ENCODE data around the gene EIF4E3. TPM values are rescaled to one million over a fixed set of nuclear protein-coding genes. Genes with fewer than 3 reads are reported as not detected.

EIF4E3 gene
- total and polyA plus RNA-seq, 2 donors (not counting 1 experiment from before 2014, with no cell fraction given): 1.00 to 5.0 TPM

DNA sequence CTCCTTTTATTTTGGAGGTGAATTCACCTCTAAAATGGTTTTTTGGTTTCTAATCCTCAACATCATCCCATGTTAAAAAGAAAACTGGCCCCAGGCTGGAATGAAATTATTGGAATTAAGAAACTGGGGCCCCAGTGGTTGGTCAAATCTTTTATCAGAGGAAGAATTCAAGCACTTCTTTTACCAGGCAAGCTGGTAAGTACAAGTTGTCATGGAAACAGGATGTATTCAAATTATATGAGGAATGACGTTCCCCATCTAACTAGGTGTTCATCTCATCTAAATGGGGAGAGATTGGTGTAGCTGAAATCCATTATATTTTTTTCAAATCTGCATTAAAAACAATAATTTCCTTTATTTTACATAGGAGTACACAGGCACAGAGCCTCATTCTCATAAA lies 9.7 kb upstream of the EIF4E3 start:
- Histone ChIP-seq H3K9me3 (ENCODE audit: control extremely low read depth in 1 of 3, control insufficient read depth in 2 of 3, insufficient read depth in 1 of 3, low read length in 2 of 3) (peaks cover 0 to 5% (median 3%) of the 10 kb centered on the region in 3 donors), H2AFZ (ENCODE audit: insufficient read depth, low read depth, low read length, poor library complexity, severe bottlenecking) (no peak overlapping the region), H4K20me1 (ENCODE audit: control insufficient read depth, insufficient read depth, low read length, poor library complexity, severe bottlenecking) (no peaks in the 10 kb centered on the region), H3K79me2 (ENCODE audit: control insufficient read depth, insufficient read depth, low read length) (no peaks in the 10 kb centered on the region), H3K36me3 (replicated peaks in 1 of 2; ENCODE audit: control extremely low read depth in 1 of 2, control insufficient read depth in 1 of 2, extremely low read depth in 1 of 2, insufficient read depth in 2 of 2, low read length in 1 of 2) (no peaks in the 10 kb centered on the region), H3K4me1 (ENCODE audit: control insufficient read depth in 2 of 2, insufficient read depth in 2 of 2, low read length in 2 of 2) (peaks cover 0 to 4% of the 10 kb centered on the region in 2 donors), H3K27ac (ENCODE audit: low read length in 2 of 2) (no peak overlapping the region), H3K9ac (ENCODE audit: low read length) (no peak overlapping the region), H3K4me2 (replicated peaks; ENCODE audit: low read depth, low read length, poor library complexity, severe bottlenecking) (no peak overlapping the region), H3K27me3 (replicated peaks in 1 of 4; ENCODE audit: control extremely low read depth in 1 of 4, control insufficient read depth in 3 of 4, insufficient read depth in 4 of 4, low read length in 3 of 4) (peaks cover 0 to 11% (median 3%) of the 10 kb centered on the region in 4 experiments), H3K4me3 (ENCODE audit: control extremely low read depth in 1 of 5, extremely low read depth in 1 of 5, insufficient read depth in 1 of 5, low read depth in 2 of 5, low read length in 4 of 5) (no peak overlapping the region)
- no CpG with 5 or more reads among the region's 1 CpG for WGBS (ENCODE audit: insufficient coverage)
- H3K27me3 Mint-ChIP-seq: peaks cover 50% of the 10 kb centered on the region
- no peak for ATAC-seq (ENCODE audit: low read depth)
- CTCF ChIA-PET: no interaction called here
- H3K9me3 Mint-ChIP-seq (ENCODE audit: insufficient read depth): peaks cover 2% of the 10 kb centered on the region
- H3K4me3 Mint-ChIP-seq: no peak overlapping the region
- TF ChIP-seq, protein P1, sequence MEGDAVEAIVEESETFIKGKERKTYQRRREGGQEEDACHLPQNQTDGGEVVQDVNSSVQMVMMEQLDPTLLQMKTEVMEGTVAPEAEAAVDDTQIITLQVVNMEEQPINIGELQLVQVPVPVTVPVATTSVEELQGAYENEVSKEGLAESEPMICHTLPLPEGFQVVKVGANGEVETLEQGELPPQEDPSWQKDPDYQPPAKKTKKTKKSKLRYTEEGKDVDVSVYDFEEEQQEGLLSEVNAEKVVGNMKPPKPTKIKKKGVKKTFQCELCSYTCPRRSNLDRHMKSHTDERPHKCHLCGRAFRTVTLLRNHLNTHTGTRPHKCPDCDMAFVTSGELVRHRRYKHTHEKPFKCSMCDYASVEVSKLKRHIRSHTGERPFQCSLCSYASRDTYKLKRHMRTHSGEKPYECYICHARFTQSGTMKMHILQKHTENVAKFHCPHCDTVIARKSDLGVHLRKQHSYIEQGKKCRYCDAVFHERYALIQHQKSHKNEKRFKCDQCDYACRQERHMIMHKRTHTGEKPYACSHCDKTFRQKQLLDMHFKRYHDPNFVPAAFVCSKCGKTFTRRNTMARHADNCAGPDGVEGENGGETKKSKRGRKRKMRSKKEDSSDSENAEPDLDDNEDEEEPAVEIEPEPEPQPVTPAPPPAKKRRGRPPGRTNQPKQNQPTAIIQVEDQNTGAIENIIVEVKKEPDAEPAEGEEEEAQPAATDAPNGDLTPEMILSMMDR (IDR thresholded peaks at IDR 0.05): no peak
- TF ChIP-seq EZH2 (IDR thresholded peaks at IDR 0.05; ENCODE audit: borderline replicate concordance, insufficient read depth, low read depth, low read length, poor library complexity, severe bottlenecking): no peak
- H3K27ac Mint-ChIP-seq: no peak overlapping the region
- DNase-seq: no peak
- POLR2A ChIA-PET: no interaction called here
- intact Hi-C loops (cut with micrococcal nuclease): no loop called here
- peaks cover 4% of the 10 kb centered on the region for H3K4me1 Mint-ChIP-seq

DNA sequence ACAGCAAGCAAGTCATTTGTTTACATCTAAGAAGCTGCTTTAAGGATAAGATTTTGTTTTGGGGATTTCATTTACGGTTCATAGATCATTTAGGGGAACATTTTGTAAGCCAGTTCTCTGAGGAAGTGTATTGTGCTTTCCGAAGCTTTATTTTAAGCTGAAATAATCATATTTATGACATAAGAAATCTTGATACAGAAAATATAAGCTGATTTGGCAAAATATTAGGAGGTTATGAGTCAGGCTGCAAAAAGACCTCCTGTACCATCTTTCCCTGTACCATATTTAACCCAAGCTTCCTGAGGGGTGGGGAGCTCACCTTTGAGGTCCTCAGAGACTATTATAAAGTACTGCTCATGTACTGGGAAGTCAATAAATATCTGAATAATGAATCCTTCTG lies 8.1 kb upstream of the EIF4E3 start:
- Histone ChIP-seq H2AFZ (ENCODE audit: insufficient read depth, low read depth, low read length, poor library complexity, severe bottlenecking) (no peak overlapping the region), H3K4me1 (ENCODE audit: control insufficient read depth in 2 of 2, insufficient read depth in 2 of 2, low read length in 2 of 2) (peaks cover 0 to 5% of the 10 kb centered on the region in 2 donors), H3K4me3 (ENCODE audit: control extremely low read depth in 1 of 5, extremely low read depth in 1 of 5, insufficient read depth in 1 of 5, low read depth in 2 of 5, low read length in 4 of 5) (no peak overlapping the region), H3K79me2 (ENCODE audit: control insufficient read depth, insufficient read depth, low read length) (no peaks in the 10 kb centered on the region), H3K9me3 (ENCODE audit: control extremely low read depth in 1 of 3, control insufficient read depth in 2 of 3, insufficient read depth in 1 of 3, low read length in 2 of 3) (peaks cover 0 to 5% (median 3%) of the 10 kb centered on the region in 3 donors), H3K27me3 (replicated peaks in 1 of 4; ENCODE audit: control extremely low read depth in 1 of 4, control insufficient read depth in 3 of 4, insufficient read depth in 4 of 4, low read length in 3 of 4) (peaks cover 0 to 19% (median 3%) of the 10 kb centered on the region in 4 experiments), H3K27ac (ENCODE audit: low read length in 2 of 2) (no peak overlapping the region), H3K9ac (ENCODE audit: low read length) (no peak overlapping the region), H3K4me2 (replicated peaks; ENCODE audit: low read depth, low read length, poor library complexity, severe bottlenecking) (no peak overlapping the region), H4K20me1 (ENCODE audit: control insufficient read depth, insufficient read depth, low read length, poor library complexity, severe bottlenecking) (no peaks in the 10 kb centered on the region), H3K36me3 (replicated peaks in 1 of 2; ENCODE audit: control extremely low read depth in 1 of 2, control insufficient read depth in 1 of 2, extremely low read depth in 1 of 2, insufficient read depth in 2 of 2, low read length in 1 of 2) (no peaks in the 10 kb centered on the region)
- Mint-ChIP-seq H3K27me3 (peaks cover 41% of the 10 kb centered on the region), H3K4me3 (no peak overlapping the region), H3K27ac (no peak overlapping the region), H3K4me1 (peaks cover 9% of the 10 kb centered on the region), H3K9me3 (ENCODE audit: insufficient read depth) (peaks cover 2% of the 10 kb centered on the region)
- CTCF ChIA-PET: interaction anchor here (0.7 to 7.9 kb wide), 3 partner anchors 20 to 1088 kb away, joined by 3 to 120 read pairs (median 3); no protein-coding TSS in a partner anchor
- POLR2A ChIA-PET: no interaction called here
- DNase-seq (no peak), ATAC-seq (ENCODE audit: low read depth) (no peak)
- intact Hi-C loops (cut with micrococcal nuclease): no loop called here
- WGBS (ENCODE audit: insufficient coverage): no CpG with 5 or more reads among the region's 2 CpGs
- TF ChIP-seq, protein P1 (IDR thresholded peaks at IDR 0.05): no peak
- no peak for TF ChIP-seq EZH2 (IDR thresholded peaks at IDR 0.05; ENCODE audit: borderline replicate concordance, insufficient read depth, low read depth, low read length, poor library complexity, severe bottlenecking)

Data from B cell (primary cell).